Fibroblast of lung (primary cell): ENCODE measurements around the gene NHERF2. TPM values are rescaled to one million over a fixed set of nuclear protein-coding genes. Genes with fewer than 3 reads are reported as not detected.

ENCODE experiments used
- DNase-seq, 2 donors: peaks; one replicate each; pipeline versions ENCODE4 v3.0.0 to v3.0.0-alpha.2; 2010; ENCODE audit warnings: low read depth in 2 of 2
- H2AFZ ChIP-seq: 2 replicates; pipeline ENCODE4 v1.5.1; 2012; ENCODE audit warnings: low read length, control low read depth, inconsistent platforms
- H3K27ac ChIP-seq: 2 replicates; pipeline ENCODE4 v1.5.1; 2011; ENCODE audit warnings: low read length, control low read depth; ENCODE audit not compliant: insufficient read depth
- H3K27me3 ChIP-seq: 2 replicates; pipeline ENCODE4 v1.5.1; 2011; ENCODE audit warnings: mild to moderate bottlenecking, low read length; ENCODE audit not compliant: control insufficient read depth, insufficient read depth
- H3K36me3 ChIP-seq: 2 replicates; pipeline ENCODE4 v1.5.1; 2011; ENCODE audit warnings: low read length; ENCODE audit not compliant: control insufficient read depth, insufficient read depth
- H3K4me1 ChIP-seq: 2 replicates; pipeline ENCODE4 v1.5.1; 2011; ENCODE audit warnings: low read length; ENCODE audit not compliant: control insufficient read depth, insufficient read depth; ENCODE audit errors: extremely low read depth
- H3K4me2 ChIP-seq: 2 replicates; pipeline ENCODE4 v1.5.1; 2011; ENCODE audit warnings: low read length, control low read depth; ENCODE audit not compliant: insufficient read depth; ENCODE audit errors: extremely low read depth
- H3K4me3 ChIP-seq, 4 experiments: fragments of 200-600 bp in 1 of 4; sonication (generic) in 1 of 4; replicated peaks in 1 of 4; 2 replicates each; pipeline ENCODE4 v1.5.1; 2011 to 2016; ENCODE audit warnings: low read length in 4 of 4, low read depth in 3 of 4, mild to moderate bottlenecking in 3 of 4, control low read depth in 2 of 4, inconsistent platforms in 1 of 4, mixed read lengths in 1 of 4; ENCODE audit not compliant: insufficient read depth in 1 of 4; ENCODE audit errors: control extremely low read depth in 1 of 4
- H3K79me2 ChIP-seq: 2 replicates; pipeline ENCODE4 v1.5.1; 2012; ENCODE audit warnings: mild to moderate bottlenecking, low read length, inconsistent platforms; ENCODE audit not compliant: control insufficient read depth, insufficient read depth
- H3K9ac ChIP-seq: 2 replicates; pipeline ENCODE4 v1.5.1; 2011; ENCODE audit warnings: mild to moderate bottlenecking, low read length, control low read depth; ENCODE audit not compliant: insufficient read depth
- H3K9me3 ChIP-seq: 2 replicates; pipeline ENCODE4 v1.5.1; 2012; ENCODE audit warnings: low read depth, low read length; ENCODE audit not compliant: control insufficient read depth, insufficient read depth
- H4K20me1 ChIP-seq: 2 replicates; pipeline ENCODE4 v1.5.1; 2011; ENCODE audit warnings: low read length; ENCODE audit not compliant: control insufficient read depth, insufficient read depth; ENCODE audit errors: extremely low read depth
- EZH2 ChIP-seq: IDR thresholded peaks from 2 replicates; pipeline ENCODE4 v1.5.1; 2012; ENCODE audit warnings: low read length, control low read depth, mild to moderate bottlenecking; ENCODE audit errors: missing control alignments
- polyA plus RNA-seq, 2 donors: library from polyadenylated mRNA; depleted of rRNA in 1 of 2; stranded (reverse) in 1 of 2; unstranded in 1 of 2; fragments of >200 nt; gene quantifications; 2 replicates each; pipeline ENCODE4 v1.2.1, GENCODE V29; 2011 to 2012; ENCODE audit warnings: missing spikeins in 1 of 2
- total RNA-seq: library from RNA; depleted of rRNA; stranded (reverse); fragments of >200 nt; gene quantifications from 2 replicates; pipeline ENCODE4 v1.2.1, GENCODE V29; 2014
- TF ChIP-seq, protein P1 (sequence below), 2 donors: IDR thresholded peaks in 1 of 2; conservative IDR thresholded peaks in 1 of 2; 1 replicate in 1 of 2; 2 replicates in 1 of 2; pipeline ENCODE4 v1.5.1; 2011 to 2012; ENCODE audit warnings: low read length in 2 of 2, control low read depth in 1 of 2, inconsistent platforms in 1 of 2, low read depth in 1 of 2, mild to moderate bottlenecking in 1 of 2

The NHERF2 gene
- total and polyA plus RNA-seq, 2 donors (not counting 1 experiment from before 2014, with no cell fraction given), result 21.5 to 38.0 TPM

DNA sequence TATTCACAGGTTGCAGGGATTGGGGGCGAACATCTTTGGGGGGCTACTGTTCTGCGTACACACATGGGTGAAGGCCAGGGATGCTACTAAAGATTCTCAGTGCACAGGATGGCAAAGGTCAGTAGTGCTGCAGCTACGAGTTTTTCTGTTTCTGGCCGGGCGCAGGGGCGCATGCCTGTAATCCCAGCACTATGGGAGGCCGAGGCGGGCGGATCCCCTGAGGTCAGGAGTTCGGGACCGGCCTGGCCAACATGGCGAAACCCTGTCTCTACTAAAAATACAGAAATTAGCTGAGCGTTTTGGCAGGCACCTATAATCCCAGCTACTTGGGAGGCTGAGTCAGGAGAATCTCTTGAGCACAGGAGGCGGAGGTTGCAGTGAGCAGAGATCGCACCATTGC, 13.2 kb upstream of the NHERF2 start:
- no peaks in the 10 kb centered on the region for H3K27me3 ChIP-seq

GRCh38 chr16:2015117-2015946, 11.4 kb upstream of the NHERF2 start:
- Histone ChIP-seq H2AFZ (no peak overlapping the region), H3K4me2 (no peak overlapping the region), H3K36me3 (no peaks in the 10 kb centered on the region), H3K9me3 (no peaks in the 10 kb centered on the region), H3K27ac (no peak overlapping the region), H4K20me1 (no peaks in the 10 kb centered on the region), H3K79me2 (no peaks in the 10 kb centered on the region), H3K4me3 (no peak overlapping the region), H3K27me3 (peaks cover 5% of the 10 kb centered on the region), H3K4me1 (peaks cover 6% of the 10 kb centered on the region), H3K9ac (no peak overlapping the region)
- DNase-seq, result peak in 1 of 2 donors; percentile 93
- TF ChIP-seq EZH2, result no peak
- TF ChIP-seq, protein P1, sequence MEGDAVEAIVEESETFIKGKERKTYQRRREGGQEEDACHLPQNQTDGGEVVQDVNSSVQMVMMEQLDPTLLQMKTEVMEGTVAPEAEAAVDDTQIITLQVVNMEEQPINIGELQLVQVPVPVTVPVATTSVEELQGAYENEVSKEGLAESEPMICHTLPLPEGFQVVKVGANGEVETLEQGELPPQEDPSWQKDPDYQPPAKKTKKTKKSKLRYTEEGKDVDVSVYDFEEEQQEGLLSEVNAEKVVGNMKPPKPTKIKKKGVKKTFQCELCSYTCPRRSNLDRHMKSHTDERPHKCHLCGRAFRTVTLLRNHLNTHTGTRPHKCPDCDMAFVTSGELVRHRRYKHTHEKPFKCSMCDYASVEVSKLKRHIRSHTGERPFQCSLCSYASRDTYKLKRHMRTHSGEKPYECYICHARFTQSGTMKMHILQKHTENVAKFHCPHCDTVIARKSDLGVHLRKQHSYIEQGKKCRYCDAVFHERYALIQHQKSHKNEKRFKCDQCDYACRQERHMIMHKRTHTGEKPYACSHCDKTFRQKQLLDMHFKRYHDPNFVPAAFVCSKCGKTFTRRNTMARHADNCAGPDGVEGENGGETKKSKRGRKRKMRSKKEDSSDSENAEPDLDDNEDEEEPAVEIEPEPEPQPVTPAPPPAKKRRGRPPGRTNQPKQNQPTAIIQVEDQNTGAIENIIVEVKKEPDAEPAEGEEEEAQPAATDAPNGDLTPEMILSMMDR (conservative IDR thresholded peaks at IDR 0.05 in 1 of 2, IDR thresholded peaks at IDR 0.05 in 1 of 2; ENCODE audit: low read depth in 1 of 2, low read length in 2 of 2), result no peak

More for the DNA sequence above, 13.2 kb upstream of the NHERF2 start:
- no peaks in the 10 kb centered on the region for H3K36me3 ChIP-seq
- peaks cover 13% of the 10 kb centered on the region for H3K79me2 ChIP-seq
- H3K9me3 ChIP-seq, result no peaks in the 10 kb centered on the region
- no peak overlapping the region for H3K4me3 ChIP-seq
- H3K4me2 ChIP-seq, result no peak overlapping the region
- DNase-seq, result no peak
- H3K27ac ChIP-seq, result no peak overlapping the region
- H4K20me1 ChIP-seq, result no peaks in the 10 kb centered on the region
- no peak for TF ChIP-seq EZH2
- TF ChIP-seq, protein P1 (conservative IDR thresholded peaks at IDR 0.05 in 1 of 2, IDR thresholded peaks at IDR 0.05 in 1 of 2; ENCODE audit: low read depth in 1 of 2, low read length in 2 of 2), result no peak
- peaks cover 7% of the 10 kb centered on the region for H3K4me1 ChIP-seq
- H2AFZ ChIP-seq, result no peak overlapping the region
- H3K9ac ChIP-seq, result no peak overlapping the region

DNA sequence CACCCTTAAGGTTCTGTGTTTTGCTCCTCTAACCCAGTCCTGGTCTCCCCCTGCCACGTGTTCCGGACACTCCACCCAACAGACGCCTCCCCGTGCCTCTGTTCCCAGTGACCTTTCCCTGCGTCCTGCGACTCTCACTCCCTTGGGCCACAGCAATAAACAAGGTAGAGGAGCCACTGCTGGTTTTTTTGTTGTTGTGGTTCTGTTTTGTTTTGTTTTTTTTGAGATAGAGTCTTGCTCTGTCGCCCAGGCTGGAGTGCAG, 10.8 kb upstream of the NHERF2 start:
- no peaks in the 10 kb centered on the region for H3K9me3 ChIP-seq
- no peak for TF ChIP-seq EZH2
- TF ChIP-seq, protein P1 (conservative IDR thresholded peaks at IDR 0.05 in 1 of 2, IDR thresholded peaks at IDR 0.05 in 1 of 2; ENCODE audit: low read depth in 1 of 2, low read length in 2 of 2), result no peak
- H3K27ac ChIP-seq, result no peak overlapping the region
- H2AFZ ChIP-seq, result no peak overlapping the region
- H3K4me3 ChIP-seq, result no peak overlapping the region
- no peak overlapping the region for H3K4me2 ChIP-seq
- no peaks in the 10 kb centered on the region for H4K20me1 ChIP-seq
- peaks cover 8% of the 10 kb centered on the region for H3K27me3 ChIP-seq
- H3K36me3 ChIP-seq, result no peaks in the 10 kb centered on the region
- H3K9ac ChIP-seq, result no peak overlapping the region
- H3K4me1 ChIP-seq, result peaks cover 3% of the 10 kb centered on the region
- H3K79me2 ChIP-seq, result no peaks in the 10 kb centered on the region
- DNase-seq, result no peak
